Parathyroid adenoma (tissue), 2 donors: ENCODE data around the gene NOTUM.
A peak's percentile ranks its signal among the peaks of the same experiment; 100 is the strongest.

Experiments
- H2AFZ ChIP-seq: fragments of 300-600 bp; sonication (generic); one replicate; pipeline ENCODE4 v1.7.0; 2017; ENCODE audit warnings: antibody characterized with exemption, mild to moderate bottlenecking
- H3K27ac ChIP-seq: fragments of 300-600 bp; sonication (generic); one replicate; pipeline ENCODE4 v1.7.0; 2017
- H3K27me3 ChIP-seq: fragments of 300-600 bp; sonication (generic); one replicate; pipeline ENCODE4 v1.7.0; 2017; ENCODE audit warnings: low read length; ENCODE audit not compliant: control insufficient read depth, insufficient read depth
- H3K36me3 ChIP-seq: fragments of 300-600 bp; sonication (generic); one replicate; pipeline ENCODE4 v1.7.0; 2017; ENCODE audit warnings: low read length; ENCODE audit not compliant: control insufficient read depth, insufficient read depth
- H3K4me1 ChIP-seq: fragments of 300-600 bp; sonication (generic); one replicate; pipeline ENCODE4 v1.7.0; 2017; ENCODE audit warnings: control low read depth
- H3K4me2 ChIP-seq: fragments of 300-600 bp; sonication (generic); one replicate; pipeline ENCODE4 v1.7.0; 2017; ENCODE audit warnings: low read length
- H3K4me3 ChIP-seq: fragments of 300-600 bp; sonication (generic); one replicate; pipeline ENCODE4 v1.7.0; 2017; ENCODE audit warnings: low read depth, low read length
- H3K79me2 ChIP-seq: fragments of 300-600 bp; sonication (generic); one replicate; pipeline ENCODE4 v1.7.0; 2017; ENCODE audit warnings: control low read depth
- H3K9ac ChIP-seq: fragments of 300-600 bp; sonication (generic); one replicate; pipeline ENCODE4 v1.7.0; 2017; ENCODE audit warnings: mild to moderate bottlenecking
- H3K9me3 ChIP-seq: fragments of 300-600 bp; sonication (generic); one replicate; pipeline ENCODE4 v1.7.0; 2017; ENCODE audit warnings: low read length; ENCODE audit not compliant: control insufficient read depth
- TF ChIP-seq, protein P1 (sequence below): fragments of 300-600 bp; sonication (generic); IDR thresholded peaks from one replicate; pipeline ENCODE4 v1.7.0; 2017; ENCODE audit warnings: antibody characterized with exemption, mild to moderate bottlenecking
- donor health status: primary hyperparathyroidism.

NOTUM gene

DNA sequence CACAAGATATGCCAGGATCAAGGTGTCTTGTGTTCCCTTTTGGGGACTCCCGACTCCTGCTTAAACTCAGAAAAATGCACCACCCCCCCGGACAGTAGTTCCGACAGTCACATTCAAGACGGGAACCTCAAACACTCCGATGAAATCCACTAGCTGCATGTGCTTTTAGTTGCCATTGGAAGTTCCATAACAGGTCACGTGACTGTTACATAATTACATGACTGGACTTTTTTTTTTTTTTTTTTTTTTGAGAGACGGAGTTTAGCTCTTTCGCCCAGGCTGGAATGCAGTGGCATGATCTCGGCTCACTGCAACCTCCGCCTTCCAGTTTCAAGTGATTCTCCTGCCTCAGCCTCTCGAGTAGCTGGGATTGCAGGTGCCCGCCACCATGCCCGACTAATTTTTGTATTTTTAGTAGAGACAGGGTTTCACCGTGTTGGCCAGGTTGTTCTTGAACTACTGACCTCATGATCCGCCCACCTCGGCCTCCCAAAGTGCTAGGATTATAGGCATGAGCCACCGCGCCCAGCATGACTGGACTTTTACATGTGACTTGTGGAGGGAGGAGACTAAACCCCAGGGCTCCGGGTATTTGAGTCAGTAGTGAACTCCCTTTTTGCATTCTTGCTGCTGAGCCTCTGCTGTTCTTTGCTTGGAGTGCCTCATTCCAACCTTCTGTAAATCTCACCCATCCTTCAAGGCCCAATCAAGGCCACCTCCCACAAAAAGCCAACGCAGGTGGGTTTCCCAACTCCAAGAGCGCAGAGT lies 44.6 kb downstream of the NOTUM start:
- no peaks in the 10 kb centered on the region for H3K9me3 ChIP-seq
- H3K27ac ChIP-seq, result no peak overlapping the region
- H3K27me3 ChIP-seq, result no peaks in the 10 kb centered on the region
- H3K4me2 ChIP-seq, result peak overlapping the region; percentile 78
- peak overlapping the region; percentile 59 for H3K4me3 ChIP-seq
- peaks cover 54% of the 10 kb centered on the region for H3K79me2 ChIP-seq
- H3K9ac ChIP-seq, result no peak overlapping the region
- no peaks in the 10 kb centered on the region for H3K36me3 ChIP-seq
- TF ChIP-seq, protein P1, sequence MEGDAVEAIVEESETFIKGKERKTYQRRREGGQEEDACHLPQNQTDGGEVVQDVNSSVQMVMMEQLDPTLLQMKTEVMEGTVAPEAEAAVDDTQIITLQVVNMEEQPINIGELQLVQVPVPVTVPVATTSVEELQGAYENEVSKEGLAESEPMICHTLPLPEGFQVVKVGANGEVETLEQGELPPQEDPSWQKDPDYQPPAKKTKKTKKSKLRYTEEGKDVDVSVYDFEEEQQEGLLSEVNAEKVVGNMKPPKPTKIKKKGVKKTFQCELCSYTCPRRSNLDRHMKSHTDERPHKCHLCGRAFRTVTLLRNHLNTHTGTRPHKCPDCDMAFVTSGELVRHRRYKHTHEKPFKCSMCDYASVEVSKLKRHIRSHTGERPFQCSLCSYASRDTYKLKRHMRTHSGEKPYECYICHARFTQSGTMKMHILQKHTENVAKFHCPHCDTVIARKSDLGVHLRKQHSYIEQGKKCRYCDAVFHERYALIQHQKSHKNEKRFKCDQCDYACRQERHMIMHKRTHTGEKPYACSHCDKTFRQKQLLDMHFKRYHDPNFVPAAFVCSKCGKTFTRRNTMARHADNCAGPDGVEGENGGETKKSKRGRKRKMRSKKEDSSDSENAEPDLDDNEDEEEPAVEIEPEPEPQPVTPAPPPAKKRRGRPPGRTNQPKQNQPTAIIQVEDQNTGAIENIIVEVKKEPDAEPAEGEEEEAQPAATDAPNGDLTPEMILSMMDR, result no peak
- H2AFZ ChIP-seq, result no peak overlapping the region
- H3K4me1 ChIP-seq, result peaks cover 10% of the 10 kb centered on the region

DNA sequence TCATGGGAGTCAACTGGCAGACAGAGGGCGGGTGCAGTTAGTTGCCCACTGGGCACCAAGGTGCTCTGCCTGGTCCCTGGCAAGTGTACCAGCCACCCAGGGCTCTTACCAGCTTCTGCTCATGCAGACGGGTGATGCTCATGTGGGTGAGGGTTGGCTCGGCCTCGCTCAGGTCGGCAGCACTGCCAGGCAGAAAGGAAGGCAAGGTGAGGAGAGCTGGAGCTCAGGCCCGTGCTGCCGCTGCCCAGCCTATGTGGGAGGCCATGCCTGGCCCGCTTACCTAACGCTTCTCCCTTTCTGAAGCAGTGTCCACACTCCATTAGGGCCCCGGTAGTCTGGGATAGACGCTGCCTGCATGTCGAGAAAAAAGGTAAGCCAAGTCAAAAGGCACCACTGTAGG lies 45.7 kb downstream of the NOTUM start:
- no peak overlapping the region for H3K4me2 ChIP-seq
- no peak overlapping the region for H2AFZ ChIP-seq
- TF ChIP-seq, protein P1, result no peak
- H3K27ac ChIP-seq, result no peak overlapping the region
- no peaks in the 10 kb centered on the region for H3K9me3 ChIP-seq
- H3K9ac ChIP-seq, result no peak overlapping the region
- H3K4me3 ChIP-seq, result no peak overlapping the region
- H3K4me1 ChIP-seq, result peaks cover 11% of the 10 kb centered on the region
- no peaks in the 10 kb centered on the region for H3K27me3 ChIP-seq
- H3K36me3 ChIP-seq, result no peaks in the 10 kb centered on the region
- H3K79me2 ChIP-seq, result peaks cover 45% of the 10 kb centered on the region

DNA sequence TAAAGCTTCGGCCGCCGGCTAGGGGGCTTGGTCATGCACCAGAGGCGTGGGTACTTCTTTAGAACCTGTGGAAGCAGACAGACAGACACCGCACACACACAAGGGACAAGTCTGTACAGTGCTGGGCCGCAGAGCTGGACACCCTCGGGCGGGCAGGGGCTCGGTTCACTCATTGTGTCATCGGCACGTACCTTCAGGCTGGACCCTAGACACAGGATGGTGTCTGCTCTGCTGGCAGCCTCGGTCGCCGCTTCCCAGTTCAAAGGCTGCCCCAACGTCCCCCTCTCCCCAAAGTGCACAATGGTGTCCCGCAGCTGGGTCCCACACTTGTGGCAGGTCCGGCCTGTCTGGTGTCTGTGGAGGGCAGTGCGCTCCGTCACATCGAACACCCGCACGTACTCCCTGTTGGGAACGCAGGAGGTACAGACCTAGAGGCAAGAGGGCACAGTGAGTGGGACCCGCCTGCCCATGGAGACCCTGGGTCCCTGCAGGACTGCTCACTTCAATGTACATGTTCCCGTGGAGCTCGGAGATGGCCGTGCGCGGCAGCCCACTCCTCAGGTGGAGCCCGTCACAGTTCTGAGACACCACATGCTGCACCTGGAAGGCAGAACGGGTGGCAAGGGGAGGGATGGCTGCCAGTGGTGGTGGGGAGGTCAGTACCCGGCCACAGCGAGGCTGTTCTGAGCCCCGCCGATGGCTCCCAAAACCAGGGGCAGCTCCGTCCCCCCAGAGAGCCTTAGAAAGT lies 46.7 kb downstream of the NOTUM start:
- Histone ChIP-seq H3K4me3 (no peak overlapping the region), H3K79me2 (peaks cover 34% of the 10 kb centered on the region), H3K9ac (no peak overlapping the region), H3K4me2 (no peak overlapping the region), H3K4me1 (peaks cover 14% of the 10 kb centered on the region), H2AFZ (no peak overlapping the region), H3K27ac (no peak overlapping the region), H3K9me3 (no peaks in the 10 kb centered on the region), H3K27me3 (no peaks in the 10 kb centered on the region), H3K36me3 (no peaks in the 10 kb centered on the region)
- TF ChIP-seq, protein P1, result no peak

DNA sequence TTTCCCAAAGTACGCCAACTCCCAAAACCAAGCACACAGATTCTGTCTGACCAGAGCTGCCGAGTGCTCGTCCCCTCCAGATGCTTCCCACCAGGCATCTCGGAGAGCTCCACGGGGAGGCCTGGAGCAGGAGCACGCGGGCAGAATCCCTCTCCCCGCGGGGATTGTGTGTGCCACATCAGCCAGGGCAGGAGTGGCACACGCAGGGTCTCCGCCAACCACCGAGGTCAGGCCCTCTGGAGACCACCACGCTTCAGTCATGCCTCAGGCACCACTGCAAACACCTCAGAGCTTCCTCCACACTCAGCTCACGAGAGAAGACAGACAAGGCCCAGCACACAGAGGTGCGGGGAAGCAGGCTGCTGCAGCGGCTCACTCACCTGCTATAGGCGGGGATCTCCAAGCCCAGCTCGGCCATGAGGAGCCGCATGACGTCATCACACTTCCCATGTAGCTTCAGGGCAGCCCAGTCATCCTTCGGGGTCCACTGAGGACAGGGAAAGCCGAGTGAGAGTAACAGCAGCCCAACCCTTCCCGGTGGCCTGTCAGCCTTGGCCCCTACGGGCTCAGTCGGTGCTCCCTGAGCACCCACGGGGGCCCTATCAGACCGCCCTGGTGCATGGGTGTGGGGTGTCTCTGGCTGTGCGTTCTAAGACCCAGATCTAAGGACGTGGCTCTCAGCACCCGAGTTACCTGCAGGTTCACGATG lies 47.4 kb downstream of the NOTUM start:
- H3K36me3 ChIP-seq, result no peaks in the 10 kb centered on the region
- peaks cover 27% of the 10 kb centered on the region for H3K79me2 ChIP-seq
- H3K9me3 ChIP-seq, result no peaks in the 10 kb centered on the region
- H3K27ac ChIP-seq, result no peak overlapping the region
- TF ChIP-seq, protein P1, result no peak
- H3K4me3 ChIP-seq, result no peak overlapping the region
- H3K9ac ChIP-seq, result no peak overlapping the region
- H2AFZ ChIP-seq, result no peak overlapping the region
- H3K27me3 ChIP-seq, result no peaks in the 10 kb centered on the region
- no peak overlapping the region for H3K4me2 ChIP-seq
- peaks cover 14% of the 10 kb centered on the region for H3K4me1 ChIP-seq
